GM12891 (cell line): ENCODE data around the gene DBNL.

Source experiments
- POLR2A ChIP-seq: IDR thresholded peaks from 2 replicates; pipeline ENCODE4 v1.6.1; 2011; ENCODE audit warnings: low read depth, low read length, control low read depth
- POLR2AphosphoS5 ChIP-seq: IDR thresholded peaks from 2 replicates; pipeline ENCODE4 v1.6.1; 2011; ENCODE audit warnings: low read depth, low read length, control low read depth

DNA sequence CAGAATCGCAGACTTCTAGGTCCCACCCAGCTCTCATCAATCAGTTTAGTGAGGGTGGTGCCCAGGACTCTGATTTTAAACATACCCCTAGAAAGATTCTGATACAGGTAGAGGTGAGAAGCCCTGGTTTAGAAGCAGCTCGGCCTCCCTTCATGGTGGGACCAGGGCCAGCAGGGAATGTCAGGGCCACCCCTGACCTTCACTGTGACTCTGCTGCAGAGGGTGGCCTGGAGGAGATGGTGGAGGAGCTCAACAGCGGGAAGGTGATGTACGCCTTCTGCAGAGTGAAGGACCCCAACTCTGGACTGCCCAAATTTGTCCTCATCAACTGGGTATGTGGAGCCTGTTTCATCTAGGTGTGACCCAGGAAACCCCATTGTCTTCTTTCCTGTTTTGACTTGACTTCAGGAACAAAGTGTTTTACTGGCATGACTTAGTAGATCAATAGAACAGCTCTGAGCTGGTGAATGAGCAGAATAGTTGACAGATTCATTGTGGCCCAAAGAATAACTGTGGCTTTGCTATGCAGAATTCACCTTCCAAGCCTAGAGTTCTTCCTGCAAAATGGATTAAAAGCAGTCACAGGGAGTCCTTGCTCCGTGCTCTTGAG is 7.2 kb downstream of the DBNL start:
- no peak for TF ChIP-seq POLR2A
- TF ChIP-seq POLR2AphosphoS5: no peak
